Breast epithelium (tissue), 3 donors: Measurements from ENCODE around the gene MET.

Experiments used
- CTCF ChIP-seq, 3 donors: fragments of 450-650 bp; IDR thresholded peaks; one replicate each; pipeline ENCODE4 v1.5.1; 2016 to 2017; ENCODE audit warnings: antibody characterized with exemption in 3 of 3, mild to moderate bottlenecking in 3 of 3, moderate library complexity in 3 of 3
- POLR2A ChIP-seq: fragments of 450-650 bp; IDR thresholded peaks from one replicate; pipeline ENCODE4 v1.6.1; 2016; ENCODE audit warnings: antibody characterized with exemption, mild to moderate bottlenecking, moderate library complexity

DNA sequence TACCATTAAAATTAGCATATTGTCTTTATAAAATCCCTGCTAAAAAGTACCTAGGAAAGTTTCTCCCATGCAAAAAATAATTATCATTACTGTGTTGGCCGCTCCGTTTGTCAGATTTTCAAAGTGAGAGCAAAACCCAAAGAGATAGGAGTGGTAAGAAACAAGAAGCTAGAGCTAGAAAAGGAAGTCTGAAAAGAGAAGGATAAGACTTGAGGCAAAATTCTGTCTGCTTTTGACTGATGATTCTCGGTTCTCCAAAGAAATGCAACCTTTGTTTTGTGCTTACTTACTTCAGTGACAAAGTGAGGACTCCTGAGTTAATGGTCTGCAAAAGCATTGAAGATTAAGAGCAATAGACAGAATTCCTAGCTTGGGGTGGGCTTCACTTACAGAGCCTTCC, 157.0 kb downstream of the MET start:
- TF ChIP-seq CTCF (IDR thresholded peaks at IDR 0.05) (no peak), POLR2A (no peak)
